T-helper 2 cell treated with Interferon-gamma antibody and Interleukin-4, amounts not matched to agents 100 ng/mL and 5 ng/mL, for 36 hours (primary cell): Measurements from ENCODE around the gene GPR18. TPM values are rescaled to one million over a fixed set of nuclear protein-coding genes. Genes with fewer than 3 reads are reported as not detected.

Experiments used
- intact Hi-C: fragments of 100-400 bp; cut with micrococcal nuclease; formaldehyde crosslinking; loops from one replicate; pipeline ENCODE4 v1.15.1; 2023
- total RNA-seq: library from RNA; stranded (reverse); gene quantifications from 2 replicates; pipeline ENCODE4 v1.2.3, GENCODE V29; 2022

Gene GPR18
- 11.7 and 13.6 TPM in 2 replicates for total RNA-seq

- intact Hi-C loops: loop anchor here (1.0 to 2.0 kb wide), 6 partner anchors 20 to 208 kb away; partner anchors contain the start of gene UBAC2
These were observed at the start of gene GPR18 for GRCh38 chr13:99258210-99258860. Gene GPR18, minus strand, starts transcription at chr13:99258379. Its CDS starts 2,507 bp downstream, at chr13:99255872.

GRCh38 chr13:99307648-99308339 is 49.6 kb upstream of the GPR18 start:
- intact Hi-C loops: loop anchor here (1.0 to 10.0 kb wide), 11 partner anchors 8 to 190 kb away; partner anchors contain the start of gene UBAC2

- intact Hi-C loops: loop anchor here (1.0 to 10.0 kb wide), 10 partner anchors 8 to 190 kb away; partner anchors contain the start of gene UBAC2
These were observed 49.1 kb upstream of the GPR18 start, which contains the start of gene GPR183 for GRCh38 chr13:99307247-99307646. Gene GPR183, minus strand, starts transcription at chr13:99307399. Its CDS starts 11,254 bp downstream, at chr13:99296145.

GRCh38 chr13:99305566-99305965 is 47.4 kb upstream of the GPR18 start:
- intact Hi-C loops: loop anchor here (5.0 to 10.0 kb wide), 4 partner anchors 33 to 192 kb away; no protein-coding TSS in a partner anchor

- intact Hi-C loops: loop anchor here (5.0 to 10.0 kb wide), 4 partner anchors 33 to 192 kb away; no protein-coding TSS in a partner anchor
These were observed 47.0 kb upstream of the GPR18 start for GRCh38 chr13:99305158-99305557.

GRCh38 chr13:99304541-99304940 is 46.4 kb upstream of the GPR18 start:
- intact Hi-C loops: loop anchor here (10.0 kb wide), 1 partner anchor 130 kb away; no protein-coding TSS in a partner anchor

GRCh38 chr13:99303863-99304521 is 45.8 kb upstream of the GPR18 start:
- intact Hi-C loops: loop anchor here (10.0 kb wide), 1 partner anchor 131 kb away; no protein-coding TSS in a partner anchor

- intact Hi-C loops: loop anchor here (10.0 kb wide), 1 partner anchor 132 kb away; no protein-coding TSS in a partner anchor
These were observed 44.7 kb upstream of the GPR18 start for GRCh38 chr13:99302637-99303505.

GRCh38 chr13:99301913-99302636 is 43.9 kb upstream of the GPR18 start:
- intact Hi-C loops: loop anchor here (10.0 kb wide), 1 partner anchor 133 kb away; no protein-coding TSS in a partner anchor

GRCh38 chr13:99301056-99301838 is 43.1 kb upstream of the GPR18 start:
- intact Hi-C loops: loop anchor here (10.0 kb wide), 1 partner anchor 134 kb away; no protein-coding TSS in a partner anchor

GRCh38 chr13:99299920-99300341 is 41.8 kb upstream of the GPR18 start:
- intact Hi-C loops: loop anchor here (5.0 to 10.0 kb wide), 2 partner anchors 135 to 357 kb away; no protein-coding TSS in a partner anchor

GRCh38 chr13:99299256-99299919 is 41.2 kb upstream of the GPR18 start:
- intact Hi-C loops: loop anchor here (5.0 kb wide), 1 partner anchor 358 kb away; no protein-coding TSS in a partner anchor

GRCh38 chr13:99298056-99298455 is 39.9 kb upstream of the GPR18 start:
- intact Hi-C loops: loop anchor here (5.0 kb wide), 1 partner anchor 359 kb away; no protein-coding TSS in a partner anchor

- intact Hi-C loops: loop anchor here (2.0 to 5.0 kb wide), 3 partner anchors 15 to 360 kb away; no protein-coding TSS in a partner anchor
These were observed 39.2 kb upstream of the GPR18 start for GRCh38 chr13:99297331-99297730.

GRCh38 chr13:99296398-99296797 is 38.2 kb upstream of the GPR18 start:
- intact Hi-C loops: loop anchor here (1.0 to 5.0 kb wide), 5 partner anchors 11 to 361 kb away; partner anchors contain the start of gene GPR183

GRCh38 chr13:99295488-99296252 is 37.5 kb upstream of the GPR18 start:
- intact Hi-C loops: loop anchor here (1.0 to 5.0 kb wide), 5 partner anchors 12 to 362 kb away; partner anchors contain the start of gene GPR183

- intact Hi-C loops: loop anchor here (5.0 kb wide), 1 partner anchor 362 kb away; no protein-coding TSS in a partner anchor
These were observed 36.8 kb upstream of the GPR18 start for GRCh38 chr13:99294958-99295357.
